Heart right ventricle (tissue), 16 donors: Measurements from ENCODE around the gene ZFYVE28. TPM values are rescaled to one million over a fixed set of nuclear protein-coding genes. Genes with fewer than 3 reads are reported as not detected.

Source experiments
- ATAC-seq, 8 donors: fragments of 200-7000 bp; cut with Tn5 transposase; one replicate each; pipeline ENCODE4 v1.9.1; 2020; ENCODE audit warnings: mild to moderate bottlenecking in 8 of 8, moderate library complexity in 8 of 8, moderate number of reproducible peaks in 1 of 8
- DNase-seq, 2 donors: peaks; one replicate each; pipeline ENCODE4 v3.0.0-alpha.2; 2020
- H3K27ac ChIP-seq, 10 donors: fragments of 200-600 bp; sonication (generic) in 2 of 10; one replicate each; pipeline versions ENCODE4 v1.5.0 to v1.8.0; 2020 to 2022; ENCODE audit warnings: mild to moderate bottlenecking in 3 of 10
- H3K27me3 ChIP-seq, 7 donors: fragments of 200-600 bp; one replicate each; pipeline ENCODE4 v1.8.0; 2021 to 2022; ENCODE audit warnings: mild to moderate bottlenecking in 2 of 7
- H3K36me3 ChIP-seq, 9 donors: fragments of 200-600 bp; sonication (generic) in 1 of 9; one replicate each; pipeline versions ENCODE4 v1.5.0 to v1.8.0; 2020 to 2022; ENCODE audit warnings: mild to moderate bottlenecking in 2 of 9
- H3K4me1 ChIP-seq, 9 donors: fragments of 200-600 bp; sonication (generic) in 1 of 9; one replicate each; pipeline versions ENCODE4 v1.5.0 to v1.8.0; 2020 to 2022; ENCODE audit warnings: mild to moderate bottlenecking in 4 of 9
- H3K4me3 ChIP-seq, 10 donors: fragments of 200-600 bp; sonication (generic) in 2 of 10; one replicate each; pipeline versions ENCODE4 v1.5.0 to v1.8.0; 2020 to 2022; ENCODE audit warnings: mild to moderate bottlenecking in 7 of 10, moderate library complexity in 2 of 10
- H3K9me3 ChIP-seq, 11 donors: fragments of 200-600 bp in 10 of 11; sonication (generic) in 2 of 11; one replicate each; pipeline versions ENCODE4 v1.5.0 to v1.8.0; 2013 to 2022; ENCODE audit warnings: mild to moderate bottlenecking in 2 of 11, control low read depth in 1 of 11, moderate library complexity in 1 of 11
- WGBS, 2 donors: extraction: QIAGEN DNeasy Blood & Tissue Kit; methylation state at CpG; one replicate each; pipeline ENCODE4 v1.1.7; 2013; ENCODE audit warnings: inconsistent platforms in 1 of 2; 5-methylcytosine and 5-hydroxymethylcytosine counted together
- intact Hi-C, 10 donors: fragments of 100-400 bp; cut with DNase I; formaldehyde crosslinking; loops; one replicate each; pipeline versions ENCODE4 v1.11.1 to v1.14.2; 2022
- polyA plus RNA-seq, 2 donors: library from polyadenylated mRNA; stranded (reverse); fragments of 200-250 nt; gene quantifications; one replicate each; pipeline ENCODE4 v1.2.3, GENCODE V29; 2013
- total RNA-seq, 10 donors: library from RNA; stranded (reverse); fragmentation: NEBNext Ultra II Directional in 3 of 10; extraction: Animal tissue kit (Norgen Biotek cat#: 25700) in 3 of 10; gene quantifications; one replicate each; pipeline versions ENCODE4 v1.2.1 to v1.2.4, GENCODE V29; 2021 to 2023
- TF ChIP-seq, protein P1 (sequence below), 9 donors: fragments of 200-600 bp; sonication (generic) in 2 of 9; IDR thresholded peaks; one replicate each; pipeline versions ENCODE4 v1.5.0 to v1.8.0; 2021 to 2022; ENCODE audit warnings: antibody characterized with exemption in 9 of 9, mild to moderate bottlenecking in 5 of 9, moderate library complexity in 1 of 9
- donor health status: Arrhythmogenic right ventricular cardiomyopathy.
- donor health status: ischemic (EF 13 %, LVEDD 7.1; RV severe dilation, severe dysfunction).
- donor health status: healthy with polysubstance abuse.
- donor health status: DM: no; HTN: yes; CAD: no.
- donor health status: DM: no; HTN: no; CAD: no.
- donor health status: ischemic (EF 25% LVEDD 6.9; RV normal size, moderate dysfunction).
- donor health status: ischemic (EF 25% LVEDD 5.7; RV mildly dilated, moderate dysfunction).
- donor health status: healthy.
- donor health status: DM: yes; HTN: yes; CAD: no.
- donor health status: Ischemic cardiomyopathy.
- donor health status: ischemic (EF 35%, LVEDD 5.7; RV mildly dilated, moderate dysfunction).
- donor health status: nonischemic (EF 11% LVEDD 7.7; RV severe dilation, severe dysfunction).
- donor health status: DM: yes; HTN: yes; CAD: no.
- donor health status: PGD.
- donor health status: ischemic (EF 29% LVEDD 5.4; RV normal size, mild dysfunction).
- donor health status: nonischemic (EF 23%, LVEDD 6.1; RV moderate dilation, normal function).

ZFYVE28 gene
- total and polyA plus RNA-seq, 12 donors = 2.3 to 9.9 (median 3.5) TPM

DNA sequence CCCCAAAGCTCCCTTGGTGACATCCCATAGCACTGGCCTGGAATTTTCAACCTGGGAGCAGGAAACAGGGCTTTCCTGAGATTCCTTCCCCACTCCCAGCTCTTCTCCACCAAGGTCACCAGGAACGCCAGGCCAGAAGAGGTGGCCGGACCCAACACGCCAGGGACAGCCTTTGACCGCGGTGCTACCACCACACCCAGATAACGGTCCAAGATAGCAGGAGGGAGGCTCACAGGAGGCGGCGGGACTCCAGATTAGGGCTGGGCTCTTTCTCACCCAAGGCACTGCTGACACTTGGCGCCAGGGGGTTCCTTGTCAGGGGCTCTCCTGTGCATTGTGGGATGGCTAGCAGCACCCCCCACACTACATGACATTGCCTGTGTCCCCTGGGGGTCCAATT, 22.9 kb downstream of the ZFYVE28 start:
- no peak overlapping the region for H3K27ac ChIP-seq
- no peak overlapping the region for H3K4me3 ChIP-seq
- 80 to 84% methylated on average over 9 of the region's 9 CpGs for WGBS, 2 donors
- H3K4me1 ChIP-seq = peaks cover 0 to 9% (median 6%) of the 10 kb centered on the region in 9 donors
- DNase-seq (no peak), ATAC-seq (no peak)
- no peaks in the 10 kb centered on the region for H3K9me3 ChIP-seq
- H3K27me3 ChIP-seq = peaks cover 0 to 22% (median 0%) of the 10 kb centered on the region in 7 donors
- TF ChIP-seq, protein P1, sequence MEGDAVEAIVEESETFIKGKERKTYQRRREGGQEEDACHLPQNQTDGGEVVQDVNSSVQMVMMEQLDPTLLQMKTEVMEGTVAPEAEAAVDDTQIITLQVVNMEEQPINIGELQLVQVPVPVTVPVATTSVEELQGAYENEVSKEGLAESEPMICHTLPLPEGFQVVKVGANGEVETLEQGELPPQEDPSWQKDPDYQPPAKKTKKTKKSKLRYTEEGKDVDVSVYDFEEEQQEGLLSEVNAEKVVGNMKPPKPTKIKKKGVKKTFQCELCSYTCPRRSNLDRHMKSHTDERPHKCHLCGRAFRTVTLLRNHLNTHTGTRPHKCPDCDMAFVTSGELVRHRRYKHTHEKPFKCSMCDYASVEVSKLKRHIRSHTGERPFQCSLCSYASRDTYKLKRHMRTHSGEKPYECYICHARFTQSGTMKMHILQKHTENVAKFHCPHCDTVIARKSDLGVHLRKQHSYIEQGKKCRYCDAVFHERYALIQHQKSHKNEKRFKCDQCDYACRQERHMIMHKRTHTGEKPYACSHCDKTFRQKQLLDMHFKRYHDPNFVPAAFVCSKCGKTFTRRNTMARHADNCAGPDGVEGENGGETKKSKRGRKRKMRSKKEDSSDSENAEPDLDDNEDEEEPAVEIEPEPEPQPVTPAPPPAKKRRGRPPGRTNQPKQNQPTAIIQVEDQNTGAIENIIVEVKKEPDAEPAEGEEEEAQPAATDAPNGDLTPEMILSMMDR (IDR thresholded peaks at IDR 0.05) = no peak
- intact Hi-C loops = no loop called here
- no peaks in the 10 kb centered on the region for H3K36me3 ChIP-seq

DNA sequence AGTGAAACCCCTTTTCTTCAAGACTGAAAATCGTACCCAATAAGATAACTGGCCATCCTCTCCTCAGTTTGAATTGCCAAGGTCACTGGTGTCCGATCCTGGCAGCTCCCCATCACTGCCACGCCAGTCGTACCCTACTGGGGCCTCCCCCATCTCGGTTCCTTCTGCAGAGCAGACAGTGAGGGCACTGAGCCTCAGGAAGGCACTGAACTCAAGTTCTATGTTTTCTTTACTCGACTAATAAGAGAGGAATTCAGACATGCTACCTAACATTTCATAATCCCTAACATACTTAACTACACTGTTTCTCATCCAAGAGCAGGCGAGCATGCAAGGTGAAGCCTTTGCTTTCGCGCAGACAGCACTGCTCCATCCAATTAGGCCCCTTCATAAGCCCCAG, 23.4 kb downstream of the ZFYVE28 start:
- H3K4me3 ChIP-seq = no peak overlapping the region
- no peaks in the 10 kb centered on the region for H3K36me3 ChIP-seq
- peaks cover 0 to 9% (median 6%) of the 10 kb centered on the region in 9 donors for H3K4me1 ChIP-seq
- no peaks in the 10 kb centered on the region for H3K9me3 ChIP-seq
- TF ChIP-seq, protein P1 (IDR thresholded peaks at IDR 0.05) = no peak
- DNase-seq = no peak
- WGBS, 2 donors = 88 to 90% methylated on average over 9 of the region's 9 CpGs
- no peak overlapping the region for H3K27ac ChIP-seq
- intact Hi-C loops = no loop called here
- peaks cover 0 to 22% (median 0%) of the 10 kb centered on the region in 7 donors for H3K27me3 ChIP-seq
- ATAC-seq = no peak

DNA sequence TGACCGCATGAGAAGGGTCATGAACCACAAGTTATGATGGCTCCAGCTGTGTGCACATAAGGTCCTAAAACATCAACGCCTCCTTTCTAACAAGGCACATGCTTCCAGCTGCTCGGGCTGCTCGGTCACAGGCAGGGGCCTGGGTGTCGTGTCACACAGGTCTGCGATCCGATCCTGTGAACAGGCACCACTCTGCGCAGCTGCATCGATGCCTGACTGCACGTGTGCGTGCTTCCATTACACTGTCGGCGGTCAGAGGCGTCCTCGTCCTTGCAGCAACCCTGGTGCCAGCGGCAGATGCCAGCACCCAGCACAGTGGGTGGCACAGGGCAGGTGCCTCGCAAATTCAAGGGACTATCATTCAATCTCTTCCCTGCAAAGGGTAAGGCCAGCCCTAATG, 23.9 kb downstream of the ZFYVE28 start:
- DNase-seq = no peak
- H3K27me3 ChIP-seq = peaks cover 0 to 22% (median 0%) of the 10 kb centered on the region in 7 donors
- H3K4me1 ChIP-seq = peaks cover 0 to 9% (median 6%) of the 10 kb centered on the region in 9 donors
- H3K27ac ChIP-seq = no peak overlapping the region
- H3K9me3 ChIP-seq = no peaks in the 10 kb centered on the region
- intact Hi-C loops = no loop called here
- TF ChIP-seq, protein P1 (IDR thresholded peaks at IDR 0.05) = no peak
- no peaks in the 10 kb centered on the region for H3K36me3 ChIP-seq
- 93% methylated on average over 17 of the region's 17 CpGs for WGBS, 2 donors
- peak in 1 of 8 donors; percentile 27 for ATAC-seq
- H3K4me3 ChIP-seq = no peak overlapping the region

GRCh38 chr4:2393353-2394270, 24.8 kb downstream of the ZFYVE28 start:
- DNase-seq = no peak

More at GRCh38 chr4:2393353-2394270, 24.8 kb downstream of the ZFYVE28 start:
- 25 to 31% methylated on average over 28 of the region's 28 CpGs for WGBS, 2 donors
- Histone ChIP-seq H3K36me3 (no peaks in the 10 kb centered on the region), H3K4me1 (peaks cover 0 to 11% (median 6%) of the 10 kb centered on the region in 9 donors), H3K9me3 (no peaks in the 10 kb centered on the region), H3K27me3 (peaks cover 0 to 22% (median 0%) of the 10 kb centered on the region in 7 donors), H3K27ac (no peak overlapping the region), H3K4me3 (peak overlapping the region in 5 of 10 donors; percentile 5 to 22 (median 14))
- peak in 2 of 8 donors; percentile 34 to 46 for ATAC-seq
- TF ChIP-seq, protein P1 (IDR thresholded peaks at IDR 0.05) = no peak
- intact Hi-C loops = no loop called here
